NCI-H1092 treated with DMSO at 0.1 percent for 48 hours (cell line): Measurements from ENCODE around the gene DCP2.

Source experiments
- DNase-seq: peaks from one replicate; lab custom pipeline; 2025; lab: John Stamatoyannopoulos, UW

DCP2 gene

DNA sequence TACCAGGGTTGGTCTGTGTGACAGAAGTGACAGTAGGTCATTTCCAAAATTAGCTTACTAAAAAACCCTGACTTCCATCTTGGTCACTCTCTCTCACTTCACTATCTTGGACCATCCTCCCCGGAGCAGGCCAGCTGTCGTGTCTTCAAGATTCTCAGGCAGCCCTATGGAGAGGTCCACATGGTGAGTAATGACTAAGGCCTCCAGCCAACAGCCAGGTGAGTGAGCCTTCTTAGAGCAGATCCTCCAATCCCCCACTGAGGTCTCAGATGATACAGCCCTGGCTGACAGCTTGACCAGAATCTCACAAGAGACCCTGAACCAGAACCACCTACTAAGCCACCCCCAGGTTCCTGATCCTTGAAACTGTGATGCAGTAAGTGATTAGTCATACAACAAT is 92.0 kb downstream of the DCP2 start:
- no peak for DNase-seq
